Hypothalamus (tissue), 51 donors: ENCODE data around the gene HTR1E.
"Not testable (repeated sequence)": the region's sequence is repeated elsewhere in the genome, so short reads cannot be mapped to it uniquely, and the experiment has no call there.

ENCODE experiments used
- DNase-seq, 51 donors: peaks; one replicate each; lab custom pipeline; 2025; lab: John Stamatoyannopoulos, UW

Gene HTR1E

GRCh38 chr6:86973088-86973487 lies 35.8 kb downstream of the HTR1E start:
- no peak for DNase-seq

GRCh38 chr6:86978251-86978650 lies 40.9 kb downstream of the HTR1E start:
- DNase-seq, result no peak

GRCh38 chr6:87001494-87001893 lies 64.2 kb downstream of the HTR1E start:
- no peak for DNase-seq

- DNase-seq, result not testable (repeated sequence)
Observed at GRCh38 chr6:87002391-87002790, 65.1 kb downstream of the HTR1E start.

GRCh38 chr6:87006541-87006940 lies 69.2 kb downstream of the HTR1E start:
- not testable (repeated sequence) for DNase-seq

- not testable (repeated sequence) for DNase-seq
Observed at GRCh38 chr6:87009581-87009980, 72.3 kb downstream of the HTR1E start.

GRCh38 chr6:87012035-87012434 lies 74.7 kb downstream of the HTR1E start:
- DNase-seq, result no peak

GRCh38 chr6:87012743-87013142 lies 75.4 kb downstream of the HTR1E start:
- DNase-seq, result no peak

GRCh38 chr6:87016772-87017171 lies 79.4 kb downstream of the HTR1E start:
- DNase-seq, result no peak

GRCh38 chr6:87027021-87027420 lies 89.7 kb downstream of the HTR1E start:
- no peak for DNase-seq

- peak in 2 of 51 donors; percentile 0 to 20 for DNase-seq
Observed at GRCh38 chr6:87029711-87030314, 92.5 kb downstream of the HTR1E start.

GRCh38 chr6:87040729-87041128 lies 103.4 kb downstream of the HTR1E start:
- no peak for DNase-seq

GRCh38 chr6:87045521-87046075 lies 108.3 kb downstream of the HTR1E start:
- no peak for DNase-seq

GRCh38 chr6:87049779-87050178 lies 112.5 kb downstream of the HTR1E start:
- no peak for DNase-seq

GRCh38 chr6:87053312-87053711 lies 116.0 kb downstream of the HTR1E start:
- DNase-seq, result no peak

GRCh38 chr6:87054143-87054833 lies 117.0 kb downstream of the HTR1E start:
- DNase-seq, result no peak

- no peak for DNase-seq
Observed at GRCh38 chr6:87059943-87060342, 122.6 kb downstream of the HTR1E start.

GRCh38 chr6:87065117-87065516 lies 127.8 kb downstream of the HTR1E start:
- DNase-seq, result no peak
